B cell (primary cell): ENCODE results near the gene ASF1A. TPM values are rescaled to one million over a fixed set of nuclear protein-coding genes. Genes with fewer than 3 reads are reported as not detected.

ENCODE experiments used
- ATAC-seq: fragments of 200-7000 bp; cut with Tn5 transposase; one replicate; pipeline ENCODE4 v1.10.0; 2021; ENCODE audit warnings: low read depth, mild to moderate bottlenecking, moderate number of reproducible peaks, moderate library complexity
- CTCF ChIA-PET: fragments of 350-600 bp; sonication (Branson Sonifier 250); formaldehyde crosslinking; loops from one replicate; lab custom pipeline; 2021; ENCODE audit warnings: antibody characterized with exemption, inconsistent platforms; lab: Charles Lee
- POLR2A ChIA-PET: fragments of 350-600 bp; sonication (Branson Sonifier 250); formaldehyde crosslinking; loops from one replicate; lab custom pipeline; 2021; ENCODE audit warnings: antibody characterized with exemption; lab: Charles Lee
- DNase-seq: peaks from one replicate; pipeline ENCODE4 v3.0.0; 2013
- H2AFZ ChIP-seq: 2 replicates; pipeline ENCODE4 v1.6.1; 2012; ENCODE audit warnings: mild to moderate bottlenecking, low read depth, low read length; ENCODE audit not compliant: insufficient read depth, poor library complexity, severe bottlenecking
- H3K27ac ChIP-seq, 2 donors: 1 replicate in 1 of 2; 2 replicates in 1 of 2; pipeline ENCODE4 v1.5.1; 2012 to 2013; ENCODE audit warnings: low read length in 2 of 2, mild to moderate bottlenecking in 2 of 2, moderate library complexity in 1 of 2
- H3K27me3 ChIP-seq, 4 experiments: fragments of 200-600 bp in 1 of 4; sonication (generic) in 1 of 4; replicated peaks in 1 of 4; 1 replicate in 2 of 4; 2 replicates in 2 of 4; pipeline versions ENCODE4 v1.6.1 to v1.7.0; 2013 to 2016; ENCODE audit warnings: low read length in 3 of 4, mild to moderate bottlenecking in 2 of 4, mixed read lengths in 1 of 4, moderate library complexity in 1 of 4; ENCODE audit not compliant: insufficient read depth in 4 of 4, control insufficient read depth in 3 of 4; ENCODE audit errors: control extremely low read depth in 1 of 4
- H3K36me3 ChIP-seq, 2 experiments: replicated peaks in 1 of 2; 1 replicate in 1 of 2; 2 replicates in 1 of 2; pipeline versions ENCODE4 v1.6.1 to v1.7.1; 2013; ENCODE audit warnings: low read length in 1 of 2; ENCODE audit not compliant: insufficient read depth in 2 of 2, control insufficient read depth in 1 of 2; ENCODE audit errors: control extremely low read depth in 1 of 2, extremely low read depth in 1 of 2
- H3K4me1 ChIP-seq, 2 donors: fragments of 200-600 bp in 1 of 2; sonication (generic) in 1 of 2; 1 replicate in 1 of 2; 2 replicates in 1 of 2; pipeline versions ENCODE4 v1.5.1 to v1.6.1; 2013 to 2017; ENCODE audit warnings: low read length in 2 of 2; ENCODE audit not compliant: control insufficient read depth in 2 of 2, insufficient read depth in 2 of 2
- H3K4me2 ChIP-seq: replicated peaks from 2 replicates; pipeline ENCODE3; 2012; ENCODE audit warnings: mild to moderate bottlenecking, low read depth, low read length; ENCODE audit not compliant: poor library complexity, severe bottlenecking
- H3K4me3 ChIP-seq, 5 experiments: fragments of 200-600 bp in 1 of 5; sonication (generic) in 1 of 5; 1 replicate in 3 of 5; 2 replicates in 2 of 5; pipeline versions ENCODE4 v1.5.1 to v1.7.0; 2011 to 2016; ENCODE audit warnings: low read length in 4 of 5, mild to moderate bottlenecking in 4 of 5, low read depth in 2 of 5, control low read depth in 1 of 5, moderate library complexity in 1 of 5; ENCODE audit not compliant: insufficient read depth in 1 of 5; ENCODE audit errors: control extremely low read depth in 1 of 5, extremely low read depth in 1 of 5
- H3K79me2 ChIP-seq: fragments of 200-600 bp; sonication (generic); one replicate; pipeline ENCODE4 v1.6.0; 2016; ENCODE audit warnings: low read length; ENCODE audit not compliant: control insufficient read depth, insufficient read depth
- H3K9ac ChIP-seq: fragments of 200-600 bp; sonication (generic); 2 replicates; pipeline ENCODE4 v1.6.1; 2017; ENCODE audit warnings: mild to moderate bottlenecking, low read length, moderate library complexity
- H3K9me3 ChIP-seq, 3 donors: one replicate each; pipeline versions ENCODE4 v1.6.1 to v1.7.1; 2013; ENCODE audit warnings: low read length in 2 of 3; ENCODE audit not compliant: control insufficient read depth in 2 of 3, insufficient read depth in 1 of 3; ENCODE audit errors: control extremely low read depth in 1 of 3
- H4K20me1 ChIP-seq: 2 replicates; pipeline ENCODE4 v1.6.0; 2012; ENCODE audit warnings: mild to moderate bottlenecking, low read length; ENCODE audit not compliant: insufficient read depth, control insufficient read depth, poor library complexity, severe bottlenecking
- H3K27ac Mint-ChIP-seq: one replicate; pipeline ENCODE4 v1.8.0; 2021; ENCODE audit warnings: mixed read lengths
- H3K27me3 Mint-ChIP-seq: one replicate; pipeline ENCODE4 v1.8.0; 2021; ENCODE audit warnings: mixed read lengths
- H3K4me1 Mint-ChIP-seq: one replicate; pipeline ENCODE4 v1.8.0; 2021; ENCODE audit warnings: mixed read lengths
- H3K4me3 Mint-ChIP-seq: one replicate; pipeline ENCODE4 v1.8.0; 2021; ENCODE audit warnings: mixed read lengths
- H3K9me3 Mint-ChIP-seq: one replicate; pipeline ENCODE4 v1.8.0; 2022; ENCODE audit warnings: mixed read lengths; ENCODE audit not compliant: insufficient read depth
- CTCF ChIP-seq: fragments of 200-600 bp; IDR thresholded peaks from one replicate; pipeline ENCODE4 v1.8.0; 2022; ENCODE audit warnings: antibody characterized with exemption, mild to moderate bottlenecking
- EZH2 ChIP-seq: IDR thresholded peaks from 2 replicates; pipeline ENCODE4 v1.6.1; 2012; ENCODE audit warnings: borderline replicate concordance, low read depth, mild to moderate bottlenecking, moderate library complexity, low read length; ENCODE audit not compliant: insufficient read depth, poor library complexity, severe bottlenecking
- WGBS: methylation state at CpG from one replicate; pipeline ENCODE4 v1.1.5; 2013; ENCODE audit warnings: missing lambda C conversion rate; ENCODE audit not compliant: insufficient coverage; 5-methylcytosine and 5-hydroxymethylcytosine counted together
- intact Hi-C: fragments of 100-400 bp; cut with micrococcal nuclease; formaldehyde crosslinking; loops from one replicate; pipeline ENCODE4 v1.10.0; 2022
- polyA plus RNA-seq: library from polyadenylated mRNA; depleted of rRNA; stranded (reverse); fragments of >200 nt; gene quantifications from 2 replicates; pipeline ENCODE4 v1.2.3, GENCODE V29; 2012
- total RNA-seq, 2 donors: library from RNA; stranded (reverse); fragments of 120-200 nt in 1 of 2; gene quantifications; 1 replicate in 1 of 2; 2 replicates in 1 of 2; pipeline versions ENCODE4 v1.2.3 to v1.2.4, GENCODE V29; 2013 to 2022

ASF1A gene
- total and polyA plus RNA-seq, 2 donors (not counting 1 experiment from before 2014, with no cell fraction given), result 4.0 to 25.3 TPM

- Mint-ChIP-seq H3K27me3 (no peaks in the 10 kb centered on the region), H3K4me1 (peaks cover 9% of the 10 kb centered on the region), H3K27ac (no peak overlapping the region), H3K4me3 (no peak overlapping the region), H3K9me3 (peaks cover 13% of the 10 kb centered on the region)
- Histone ChIP-seq H3K36me3 (no peaks in the 10 kb centered on the region), H3K4me2 (no peak overlapping the region), H3K79me2 (no peaks in the 10 kb centered on the region), H2AFZ (no peak overlapping the region), H3K27me3 (no peaks in the 10 kb centered on the region), H3K9ac (no peak overlapping the region), H3K9me3 (peaks cover 2 to 8% (median 6%) of the 10 kb centered on the region in 3 donors), H4K20me1 (no peaks in the 10 kb centered on the region), H3K4me1 (peaks cover 8% of the 10 kb centered on the region in 2 donors), H3K4me3 (no peak overlapping the region), H3K27ac (no peak overlapping the region)
- no peak for DNase-seq
- intact Hi-C loops, result no loop called here
- TF ChIP-seq EZH2 (no peak), CTCF (no peak)
- CTCF ChIA-PET, result no interaction called here
- POLR2A ChIA-PET, result no interaction called here
- ATAC-seq, result no peak
Observed at GRCh38 chr6:118945217-118945616, 51.3 kb downstream of the ASF1A start.

DNA sequence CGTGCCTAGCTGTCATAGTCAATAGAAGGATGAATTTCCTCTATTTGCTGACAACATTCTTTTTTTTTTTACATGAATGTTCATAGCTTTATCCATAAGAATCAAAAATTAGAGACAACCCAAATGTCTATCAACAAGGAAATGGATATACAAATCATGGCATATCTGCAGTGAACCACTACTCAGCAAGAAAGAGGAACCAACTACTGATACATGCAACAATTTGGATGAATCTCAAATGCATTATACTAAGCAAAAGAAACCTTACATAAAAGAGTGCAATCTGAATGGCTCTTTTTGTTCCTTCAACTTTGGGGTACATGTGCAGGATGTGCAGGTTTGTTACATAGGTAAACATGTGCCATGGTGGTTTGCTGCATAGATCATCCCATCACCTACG lies 58.7 kb downstream of the ASF1A start:
- Histone ChIP-seq H3K4me1 (no peaks in the 10 kb centered on the region), H3K79me2 (no peaks in the 10 kb centered on the region), H3K9me3 (no peaks in the 10 kb centered on the region), H4K20me1 (no peaks in the 10 kb centered on the region), H3K27me3 (no peaks in the 10 kb centered on the region), H3K4me3 (no peak overlapping the region), H3K9ac (no peak overlapping the region), H3K4me2 (no peak overlapping the region), H2AFZ (no peak overlapping the region), H3K36me3 (no peaks in the 10 kb centered on the region), H3K27ac (no peak overlapping the region)
- H3K9me3 Mint-ChIP-seq, result peaks cover 3% of the 10 kb centered on the region
- no peak overlapping the region for H3K4me3 Mint-ChIP-seq
- TF ChIP-seq EZH2 (no peak), CTCF (no peak)
- no peaks in the 10 kb centered on the region for H3K27me3 Mint-ChIP-seq
- intact Hi-C loops, result no loop called here
- ChIA-PET POLR2A (no interaction called here), CTCF (no interaction called here)
- no CpG with 5 or more reads among the region's 2 CpGs for WGBS
- peak; percentile 45 for ATAC-seq
- peaks cover 11% of the 10 kb centered on the region for H3K4me1 Mint-ChIP-seq
- H3K27ac Mint-ChIP-seq, result no peak overlapping the region
- DNase-seq, result no peak
